AG04449 (cell line): Measurements from ENCODE around the gene ADAMTSL1.
"Not testable (repeated sequence)": the region's sequence is repeated elsewhere in the genome, so short reads cannot be mapped to it uniquely, and the experiment has no call there.

Experiments used
- CTCF ChIA-PET: fragments of 350-600 bp; formaldehyde crosslinking; extraction: SDS; loops from one replicate; lab custom pipeline; 2021; ENCODE audit warnings: antibody characterized with exemption; lab: Yijun Ruan, JAX
- POLR2A ChIA-PET: fragments of 400-600, 350-600 bp; formaldehyde crosslinking; extraction: SDS; loops from one replicate; lab custom pipeline; 2020; ENCODE audit warnings: antibody characterized with exemption, inconsistent platforms; lab: Yijun Ruan, JAX
- DNase-seq: peaks from one replicate; pipeline ENCODE4 v3.0.0-alpha.2; 2010; ENCODE audit warnings: low read depth, low spot score
- H3K4me3 ChIP-seq: 2 replicates; pipeline ENCODE4 v1.5.1; 2011; ENCODE audit warnings: low read depth, mild to moderate bottlenecking, control low read depth, low read length
- CTCF ChIP-seq: IDR thresholded peaks from one replicate; pipeline ENCODE4 v1.5.1; 2011; ENCODE audit warnings: mild to moderate bottlenecking, moderate library complexity, low read length, control low read depth, inconsistent platforms; ENCODE audit not compliant: insufficient read depth; ENCODE audit errors: missing control alignments

ADAMTSL1 gene

GRCh38 chr9:18923671-18924430 is 449.9 kb downstream of the ADAMTSL1 start:
- ChIA-PET CTCF (no interaction called here), POLR2A (no interaction called here)
- TF ChIP-seq CTCF = no peak
- no peak overlapping the region for H3K4me3 ChIP-seq
- DNase-seq = no peak

GRCh38 chr9:18925880-18926279 is 451.9 kb downstream of the ADAMTSL1 start:
- no peak overlapping the region for H3K4me3 ChIP-seq
- no peak for TF ChIP-seq CTCF
- DNase-seq = no peak
- POLR2A ChIA-PET = no interaction called here
- CTCF ChIA-PET = no interaction called here

GRCh38 chr9:18926513-18926912 is 452.6 kb downstream of the ADAMTSL1 start:
- no peak for DNase-seq
- ChIA-PET POLR2A (no interaction called here), CTCF (no interaction called here)
- no peak overlapping the region for H3K4me3 ChIP-seq
- no peak for TF ChIP-seq CTCF

- no peak overlapping the region for H3K4me3 ChIP-seq
- peak; percentile 40 for DNase-seq
- POLR2A ChIA-PET = interaction anchor here (0.5 to 1.0 kb wide), 2 partner anchors 8 to 18 kb away, joined by 3 to 4 read pairs; no protein-coding TSS in a partner anchor
- no peak for TF ChIP-seq CTCF
- CTCF ChIA-PET = interaction anchor here (0.8 to 1.1 kb wide), 3 partner anchors 11 to 100 kb away, joined by 3 to 4 read pairs (median 3); no protein-coding TSS in a partner anchor
Measured at GRCh38 chr9:18928711-18929110, 454.8 kb downstream of the ADAMTSL1 start.

- CTCF ChIA-PET, POLR2A ChIA-PET: not testable (repeated sequence)
Measured at GRCh38 chr9:18930611-18931010, 456.7 kb downstream of the ADAMTSL1 start.

GRCh38 chr9:18935541-18935940 is 461.6 kb downstream of the ADAMTSL1 start:
- ChIA-PET CTCF (interaction anchor here (1.2 kb wide), 1 partner anchor 681 kb away, joined by 3 read pairs; no protein-coding TSS in a partner anchor), POLR2A (no interaction called here)
- no peak for TF ChIP-seq CTCF
- DNase-seq = no peak
- H3K4me3 ChIP-seq = no peak overlapping the region

More at GRCh38 chr9:18930611-18931010, 456.7 kb downstream of the ADAMTSL1 start:
- not testable (repeated sequence) for H3K4me3 ChIP-seq, DNase-seq
